NOMO-1 treated with DMSO at 0.1 percent for 48 hours (cell line): Measurements from ENCODE around the gene LRRC4C.

Experiments
- DNase-seq: peaks from one replicate; lab custom pipeline; 2025; ENCODE audit not compliant: unreplicated experiment; lab: John Stamatoyannopoulos, UW

Gene LRRC4C

GRCh38 chr11:41419901-41420300, 39.6 kb downstream of the LRRC4C start:
- no peak for DNase-seq

- DNase-seq, result peak; percentile 45
These were observed 44.5 kb downstream of the LRRC4C start for GRCh38 chr11:41414771-41415440.

DNA sequence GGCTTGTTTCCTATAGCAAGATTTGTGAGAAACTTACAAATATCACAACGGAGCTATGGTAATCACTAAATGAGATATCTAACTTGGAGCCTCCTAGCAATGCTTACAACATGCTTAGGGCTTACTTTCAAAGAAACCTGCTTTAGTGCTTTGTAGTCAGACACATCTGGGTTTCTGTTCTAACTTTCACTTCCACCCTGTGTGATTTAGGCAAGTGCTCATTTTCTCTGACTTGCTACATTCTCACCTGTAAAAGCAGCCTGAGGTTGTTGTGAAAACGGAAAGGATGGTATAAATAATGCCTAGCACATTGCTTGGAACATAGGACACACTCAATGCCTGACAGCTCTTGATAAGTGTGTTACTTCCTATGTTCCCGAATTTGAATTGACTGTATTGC, 45.6 kb downstream of the LRRC4C start:
- peak; percentile 37 for DNase-seq

GRCh38 chr11:41405812-41406211, 53.6 kb downstream of the LRRC4C start:
- no peak for DNase-seq

- DNase-seq, result no peak
These were observed 55.3 kb downstream of the LRRC4C start for GRCh38 chr11:41404109-41404508.

DNA sequence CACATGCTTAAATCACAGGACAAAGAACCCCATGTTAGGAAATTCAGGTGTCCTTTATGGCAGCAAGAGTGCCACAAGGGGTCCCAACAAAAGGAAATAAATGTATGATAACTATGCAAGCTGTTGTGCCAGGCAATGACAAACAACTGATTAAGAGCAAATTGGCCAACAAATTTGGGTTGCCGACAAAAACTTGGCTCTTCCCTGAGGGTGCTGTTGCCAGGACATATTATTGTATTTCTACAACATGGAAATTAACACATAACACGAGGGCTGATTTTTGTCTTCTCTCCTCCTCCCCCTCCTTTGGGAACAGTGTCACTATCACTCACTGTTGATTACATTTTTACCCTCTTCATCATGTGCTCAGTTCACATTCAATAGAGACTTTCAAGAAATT, 56.0 kb downstream of the LRRC4C start:
- no peak for DNase-seq

GRCh38 chr11:41400819-41401382, 58.6 kb downstream of the LRRC4C start:
- no peak for DNase-seq

- no peak for DNase-seq
These were observed 59.3 kb downstream of the LRRC4C start for GRCh38 chr11:41400124-41400523.

DNA sequence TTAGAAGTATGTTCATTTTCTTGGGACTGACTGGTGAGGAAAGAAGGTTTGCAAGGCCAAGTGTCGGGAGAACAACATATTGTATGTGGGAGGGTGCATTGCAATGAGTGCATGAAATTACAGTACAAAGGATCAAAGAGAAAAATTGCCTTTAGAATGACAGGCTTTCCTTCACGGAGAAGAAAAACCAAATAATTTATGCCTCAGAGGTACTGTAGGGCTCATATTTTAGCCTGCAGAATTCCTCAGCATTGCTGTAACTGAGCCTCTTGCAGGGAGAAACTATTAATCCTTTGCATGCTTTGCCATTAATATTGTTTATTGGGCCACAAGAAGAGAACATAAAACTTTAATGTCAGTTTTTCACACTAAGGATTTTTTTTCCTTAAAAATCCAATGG, 60.1 kb downstream of the LRRC4C start:
- no peak for DNase-seq

DNA sequence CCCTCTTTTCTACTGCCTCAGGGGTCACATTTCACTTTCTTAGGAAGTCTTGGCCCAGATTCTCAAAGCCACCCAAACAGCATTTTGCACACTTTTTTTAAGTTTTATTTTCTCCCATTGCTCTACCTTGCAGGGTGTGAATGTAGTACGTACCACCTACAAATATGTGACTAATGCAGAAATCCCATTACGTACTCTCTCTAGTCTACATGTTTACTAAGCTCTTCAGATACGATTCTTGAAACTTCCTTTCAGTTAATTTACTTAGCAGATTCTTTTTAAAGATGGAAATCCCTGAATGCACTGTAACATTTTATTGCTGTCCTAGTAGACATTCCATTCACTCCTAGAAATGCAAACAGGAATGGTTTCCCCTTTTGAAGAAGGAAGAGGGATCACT, 61.3 kb downstream of the LRRC4C start:
- DNase-seq, result no peak

- DNase-seq, result no peak
These were observed 64.8 kb downstream of the LRRC4C start for GRCh38 chr11:41394521-41395195.

DNA sequence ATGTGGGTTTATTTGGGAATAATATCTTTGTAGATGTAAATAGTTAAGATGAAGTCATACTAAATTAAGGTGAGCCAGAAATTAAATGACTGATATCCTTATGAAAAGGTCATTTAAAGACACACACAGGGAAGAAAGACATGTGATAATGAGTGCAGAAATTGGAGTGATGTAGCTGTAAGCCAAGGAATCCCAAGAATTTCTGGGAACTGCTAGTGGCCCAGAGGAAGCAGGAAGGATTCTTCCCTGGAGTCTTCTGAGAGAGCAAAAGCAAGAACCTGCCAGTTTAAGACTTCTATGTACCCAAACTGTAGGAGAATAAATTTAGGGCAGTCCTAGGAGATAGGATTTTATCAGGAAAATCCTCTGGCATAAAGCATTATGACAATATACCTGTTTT, 66.9 kb downstream of the LRRC4C start:
- no peak for DNase-seq

DNA sequence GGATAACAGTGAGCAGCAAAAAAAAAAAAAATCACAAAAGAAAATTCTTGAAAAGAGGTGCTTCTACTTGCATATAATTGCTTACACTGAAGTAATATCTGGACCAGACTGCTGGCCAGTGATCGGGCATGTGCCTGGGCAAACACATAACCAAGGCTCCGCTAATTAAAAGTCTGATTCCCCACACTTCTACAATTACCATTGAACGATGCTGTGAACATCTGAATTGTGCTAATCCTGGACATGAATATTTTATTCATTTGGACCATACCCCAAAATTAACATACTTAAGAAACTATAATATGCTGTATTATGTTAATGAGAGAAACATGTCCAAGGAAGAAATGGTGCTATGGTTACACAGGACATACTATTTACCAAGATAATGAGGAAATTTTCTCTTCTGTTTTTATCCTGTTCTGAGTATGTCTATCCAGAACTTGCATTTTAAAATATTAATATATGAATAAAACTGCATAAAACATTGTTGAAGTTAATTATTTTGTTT, 69.8 kb downstream of the LRRC4C start:
- no peak for DNase-seq

GRCh38 chr11:41384329-41384728, 75.1 kb downstream of the LRRC4C start:
- no peak for DNase-seq

DNA sequence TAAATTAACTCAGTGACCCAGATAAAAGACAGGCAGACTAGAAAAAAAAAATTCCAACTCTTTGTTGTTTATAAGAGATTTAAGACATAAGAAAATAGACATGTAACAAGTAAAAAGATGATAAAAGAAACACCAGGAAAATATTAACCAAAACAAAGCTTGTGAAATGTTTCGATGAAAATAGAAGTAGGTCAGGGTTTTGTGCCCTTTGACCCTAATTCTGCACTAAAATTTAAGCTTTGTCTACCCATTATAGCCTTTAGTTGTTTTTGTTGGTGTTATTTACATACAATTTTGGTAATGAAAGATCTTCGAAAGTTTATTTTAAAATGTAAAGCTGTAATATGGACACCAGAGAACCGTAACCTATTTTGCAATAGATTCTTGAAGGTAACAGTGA, 75.7 kb downstream of the LRRC4C start:
- no peak for DNase-seq

GRCh38 chr11:41382927-41383326, 76.5 kb downstream of the LRRC4C start:
- DNase-seq, result no peak

DNA sequence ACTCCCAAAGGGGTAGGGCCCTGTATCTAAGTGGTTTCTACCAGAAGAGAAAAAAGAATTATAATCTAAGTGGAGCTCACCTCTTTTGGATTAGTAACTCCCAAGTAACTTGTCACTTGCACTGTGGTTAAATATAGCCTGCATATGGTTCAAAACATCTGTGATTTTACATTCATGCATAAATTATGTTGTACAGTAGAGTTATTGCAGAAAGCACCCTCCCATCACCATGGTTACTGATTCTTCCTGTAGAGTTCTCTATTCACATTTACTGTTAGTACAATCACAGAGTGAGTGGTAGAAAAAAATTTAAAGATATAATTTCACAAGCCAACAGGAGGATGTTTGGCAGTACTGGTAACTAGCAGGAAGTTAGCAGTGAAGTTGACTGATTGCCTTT, 80.4 kb downstream of the LRRC4C start:
- DNase-seq, result no peak

- DNase-seq, result no peak
These were observed 81.6 kb downstream of the LRRC4C start for GRCh38 chr11:41377709-41378394.

DNA sequence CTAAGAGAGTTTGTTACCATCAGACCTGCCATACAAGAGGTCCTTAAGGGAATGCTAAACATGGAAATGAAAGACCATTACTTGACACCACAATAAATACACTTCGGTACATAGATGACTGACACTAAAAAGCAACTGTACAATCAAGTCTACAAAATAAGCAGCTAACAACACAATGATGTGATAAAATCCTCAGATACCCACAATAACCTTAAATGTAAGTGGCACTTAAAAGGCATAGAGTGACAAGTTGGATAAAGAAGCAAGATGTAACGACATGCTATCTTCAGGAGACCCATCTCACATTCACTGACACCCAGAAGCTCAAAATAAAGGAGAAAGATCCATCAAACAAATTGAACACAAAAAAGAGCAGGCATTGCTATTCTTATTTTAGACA, 107.6 kb downstream of the LRRC4C start:
- no peak for DNase-seq

GRCh38 chr11:41346042-41346441, 113.4 kb downstream of the LRRC4C start:
- DNase-seq, result no peak

DNA sequence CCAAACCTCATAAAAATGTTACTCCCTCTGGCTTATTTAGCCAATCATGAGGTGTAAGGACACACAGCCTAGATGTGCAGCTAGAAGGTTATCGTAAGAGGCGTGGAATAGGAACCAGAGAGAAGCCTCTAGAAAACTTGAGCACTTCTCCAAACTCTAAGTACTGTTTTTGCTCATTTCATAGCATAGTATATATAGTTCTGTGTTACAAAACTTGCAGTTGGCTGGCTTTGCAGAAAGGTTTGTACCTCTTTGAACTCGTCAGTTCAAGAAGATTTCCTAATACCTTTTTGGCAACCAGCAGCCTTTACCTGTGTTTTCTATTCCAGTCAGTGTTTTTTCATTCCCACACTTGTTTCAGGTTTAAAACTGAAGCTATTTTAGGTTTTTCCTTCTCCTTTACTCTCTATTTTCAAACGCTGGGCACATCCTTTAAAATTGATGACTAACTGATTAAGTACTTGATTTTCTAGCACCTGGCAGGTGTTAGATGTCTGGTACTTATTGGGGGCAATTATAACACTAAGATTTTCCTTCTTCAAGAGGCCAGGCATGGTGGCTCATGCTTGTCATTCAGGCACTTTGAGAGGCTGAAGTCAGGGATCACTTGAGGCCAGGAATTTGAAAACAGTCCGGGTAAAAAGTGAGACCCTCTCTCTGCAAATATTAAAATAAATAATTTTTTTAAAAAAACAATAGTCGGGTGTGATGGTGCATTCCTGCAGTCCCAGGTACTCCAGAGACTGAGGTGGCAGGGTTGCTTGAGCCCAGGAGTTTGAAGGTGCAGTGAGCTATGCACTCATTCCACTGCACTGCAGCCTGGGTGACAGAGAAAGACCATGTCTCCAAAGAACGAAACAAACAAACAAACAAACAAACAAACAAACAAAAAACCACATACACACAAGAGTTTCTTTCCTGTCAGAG, 125.2 kb downstream of the LRRC4C start:
- peak; percentile 63 for DNase-seq
